Frontal cortex (tissue), 4 donors: ENCODE measurements around the gene BUB3. TPM values are rescaled to one million over a fixed set of nuclear protein-coding genes. Genes with fewer than 3 reads are reported as not detected.

ENCODE experiments used
- DNase-seq, 2 donors: peaks; one replicate each; pipeline ENCODE4 v3.0.0; 2012; ENCODE audit warnings: low spot score in 2 of 2
- FAIRE-seq: peaks from 2 replicates; lab custom pipeline; 2012; peaks lifted over from hg19 to GRCh38; lab: Jason Lieb, UNC
- total RNA-seq: library from RNA; depleted of rRNA; stranded (reverse); fragments of >200 nt; gene quantifications from one replicate; pipeline ENCODE4 v1.2.3, GENCODE V29; 2014
- donor health status: control.
- donor health status: control.
- donor health status: control.

The BUB3 gene
- 90.1 TPM for total RNA-seq

- FAIRE-seq = peak; percentile 98
Observed at GRCh38 chr10:123154092-123154710, at the start of gene BUB3. Gene BUB3 (plus strand): TSS chr10:123154402. CDS start chr10:123154918, 516 bp downstream.

GRCh38 chr10:123109466-123109865, 44.7 kb upstream of the BUB3 start:
- DNase-seq (no peak), FAIRE-seq (no peak)

More at GRCh38 chr10:123154092-123154710, at the start of gene BUB3:
- DNase-seq = peak; percentile 97 to 98

GRCh38 chr10:123117644-123118417, 36.4 kb upstream of the BUB3 start:
- DNase-seq = no peak
- FAIRE-seq = no peak

GRCh38 chr10:123119081-123119480, 35.1 kb upstream of the BUB3 start:
- FAIRE-seq = no peak
- DNase-seq = no peak

- DNase-seq = no peak
- no peak for FAIRE-seq
Observed at GRCh38 chr10:123126246-123126645, 28.0 kb upstream of the BUB3 start.

- DNase-seq = no peak
- FAIRE-seq = no peak
Observed at GRCh38 chr10:123129618-123130271, 24.5 kb upstream of the BUB3 start.

- FAIRE-seq (no peak), DNase-seq (peak; percentile 84 to 88)
Observed at GRCh38 chr10:123132576-123133477, 21.4 kb upstream of the BUB3 start.

GRCh38 chr10:123133541-123134342, 20.5 kb upstream of the BUB3 start:
- DNase-seq = no peak
- FAIRE-seq = no peak

GRCh38 chr10:123134343-123134914, 19.8 kb upstream of the BUB3 start:
- FAIRE-seq = no peak
- DNase-seq = no peak

GRCh38 chr10:123134915-123135414, 19.2 kb upstream of the BUB3 start:
- no peak for FAIRE-seq
- no peak for DNase-seq

GRCh38 chr10:123135415-123136141, 18.6 kb upstream of the BUB3 start, which contains the start of gene HMX3:
Gene HMX3 (plus strand): TSS chr10:123135970. CDS start chr10:123136051, 81 bp downstream.
- FAIRE-seq = no peak
- no peak for DNase-seq

- no peak for FAIRE-seq
- DNase-seq = no peak
Observed at GRCh38 chr10:123136221-123136805, 17.9 kb upstream of the BUB3 start.

- FAIRE-seq = no peak
- no peak for DNase-seq
Observed at GRCh38 chr10:123136806-123137642, 17.2 kb upstream of the BUB3 start.

- no peak for FAIRE-seq
- DNase-seq = no peak
Observed at GRCh38 chr10:123139165-123139520, 15.1 kb upstream of the BUB3 start.

GRCh38 chr10:123139521-123140163, 14.6 kb upstream of the BUB3 start:
- FAIRE-seq = no peak
- DNase-seq = no peak
